ENCODE data around the gene CFHR1. TPM values are rescaled to one million over a fixed set of nuclear protein-coding genes. Genes with fewer than 3 reads are reported as not detected.
"Not testable (repeated sequence)": the region's sequence is repeated elsewhere in the genome, so short reads cannot be mapped to it uniquely, and the experiment has no call there.

CFHR1 gene
- total RNA-seq, result under 1 TPM in 1 of 3 donors, not detected in 2; 0.26 TPM

DNA sequence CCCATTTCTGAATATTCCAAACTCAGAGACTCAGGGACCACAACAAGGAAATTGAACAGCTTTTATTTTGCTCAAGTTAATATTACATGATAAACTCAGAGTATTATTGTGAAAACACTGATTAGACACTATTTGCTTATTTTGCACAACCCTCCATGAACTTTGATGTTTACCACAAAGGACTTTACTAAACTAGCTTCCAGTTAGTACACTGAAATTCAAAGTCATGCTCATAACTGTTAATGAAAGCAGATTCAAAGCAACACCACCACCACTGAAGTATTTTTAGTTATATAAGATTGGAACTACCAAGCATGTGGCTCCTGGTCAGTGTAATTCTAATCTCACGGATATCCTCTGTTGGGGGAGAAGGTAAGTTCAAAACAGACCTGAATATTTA is at the start of gene CFHR1:
Gene CFHR1 (plus strand): TSS at position 201 of the 400 bp plus-strand sequence. CDS start 114 bp downstream, at position 315.
- not testable (repeated sequence) for H3K27me3 Mint-ChIP-seq (ENCODE audit: low read depth); H3K9me3 Mint-ChIP-seq; H3K4me3 Mint-ChIP-seq; H3K4me1 Mint-ChIP-seq (ENCODE audit: low read depth); DNase-seq; H3K36me3 Mint-ChIP-seq (ENCODE audit: insufficient read depth); ATAC-seq

- not testable (repeated sequence) for H3K4me3 Mint-ChIP-seq; H3K4me1 Mint-ChIP-seq (ENCODE audit: low read depth); H3K27me3 Mint-ChIP-seq (ENCODE audit: low read depth); H3K9me3 Mint-ChIP-seq; DNase-seq; H3K36me3 Mint-ChIP-seq (ENCODE audit: insufficient read depth); ATAC-seq
Measured at GRCh38 chr1:196769823-196770222, 49.7 kb upstream of the CFHR1 start.

GRCh38 chr1:196773713-196774112 is 45.8 kb upstream of the CFHR1 start:
- H3K27me3 Mint-ChIP-seq (ENCODE audit: low read depth), result no peaks in the 10 kb centered on the region
- ATAC-seq, result no peak
- H3K4me3 Mint-ChIP-seq, result no peak overlapping the region
- no peaks in the 10 kb centered on the region for H3K4me1 Mint-ChIP-seq (ENCODE audit: low read depth)
- no peaks in the 10 kb centered on the region for H3K36me3 Mint-ChIP-seq (ENCODE audit: insufficient read depth)
- H3K9me3 Mint-ChIP-seq, result no peaks in the 10 kb centered on the region
- DNase-seq, result no peak

- no peaks in the 10 kb centered on the region for H3K36me3 Mint-ChIP-seq (ENCODE audit: insufficient read depth)
- no peak for DNase-seq
- no peak for ATAC-seq
- no peaks in the 10 kb centered on the region for H3K9me3 Mint-ChIP-seq
- no peaks in the 10 kb centered on the region for H3K27me3 Mint-ChIP-seq (ENCODE audit: low read depth)
- H3K4me1 Mint-ChIP-seq (ENCODE audit: low read depth), result no peaks in the 10 kb centered on the region
- no peak overlapping the region for H3K4me3 Mint-ChIP-seq
Measured at GRCh38 chr1:196774175-196774574, 45.4 kb upstream of the CFHR1 start.

DNA sequence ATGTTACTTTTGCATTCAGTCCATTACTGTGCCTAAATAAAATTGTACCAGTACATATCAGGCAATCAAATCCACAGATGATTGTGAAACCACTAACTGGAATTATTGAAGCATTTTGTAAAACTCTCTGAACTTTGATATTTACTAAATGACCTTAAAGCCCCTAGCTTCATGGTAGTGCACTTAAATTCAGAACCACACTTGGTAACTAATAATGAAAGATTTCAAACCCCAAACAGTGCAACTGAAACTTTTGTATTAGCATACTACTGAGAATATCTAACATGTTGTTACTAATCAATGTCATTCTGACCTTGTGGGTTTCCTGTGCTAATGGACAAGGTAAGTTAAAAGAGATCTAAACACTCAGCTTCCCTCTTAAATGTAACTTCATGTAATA is 44.9 kb upstream of the CFHR1 start, which contains the start of gene CFHR3:
Gene CFHR3 (plus strand): TSS at position 238 of the 400 bp plus-strand sequence. CDS start 47 bp downstream, at position 285.
- DNase-seq, result no peak
- H3K27me3 Mint-ChIP-seq (ENCODE audit: low read depth), result no peaks in the 10 kb centered on the region
- H3K4me1 Mint-ChIP-seq (ENCODE audit: low read depth), result no peaks in the 10 kb centered on the region
- H3K4me3 Mint-ChIP-seq, result no peak within 1 kb of the TSS
- no peak for ATAC-seq
- no peaks in the 10 kb centered on the region for H3K9me3 Mint-ChIP-seq
- no peaks in the 10 kb centered on the region for H3K36me3 Mint-ChIP-seq (ENCODE audit: insufficient read depth)

- no peak for ATAC-seq
- H3K27me3 Mint-ChIP-seq (ENCODE audit: low read depth), result no peaks in the 10 kb centered on the region
Measured at GRCh38 chr1:196777603-196778002, 41.9 kb upstream of the CFHR1 start.

DNA sequence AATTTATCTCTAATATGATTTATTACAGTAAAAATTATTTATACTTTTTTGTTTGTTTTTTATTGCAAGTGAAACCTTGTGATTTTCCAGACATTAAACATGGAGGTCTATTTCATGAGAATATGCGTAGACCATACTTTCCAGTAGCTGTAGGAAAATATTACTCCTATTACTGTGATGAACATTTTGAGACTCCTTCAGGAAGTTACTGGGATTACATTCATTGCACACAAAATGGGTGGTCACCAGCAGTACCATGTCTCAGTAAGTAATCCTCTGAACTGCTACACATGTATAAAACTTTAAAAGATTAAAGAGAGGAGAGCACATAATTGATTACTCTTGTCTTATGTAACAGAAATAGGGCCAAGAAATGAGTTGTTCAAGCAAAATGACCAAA is 40.4 kb upstream of the CFHR1 start:
- no peaks in the 10 kb centered on the region for H3K4me1 Mint-ChIP-seq (ENCODE audit: low read depth)
- ATAC-seq (no peak), DNase-seq (no peak)
- no peaks in the 10 kb centered on the region for H3K36me3 Mint-ChIP-seq (ENCODE audit: insufficient read depth)
- no peak overlapping the region for H3K4me3 Mint-ChIP-seq
- H3K27me3 Mint-ChIP-seq (ENCODE audit: low read depth), result no peaks in the 10 kb centered on the region
- H3K9me3 Mint-ChIP-seq, result no peaks in the 10 kb centered on the region

More at GRCh38 chr1:196777603-196778002, 41.9 kb upstream of the CFHR1 start:
- Mint-ChIP-seq H3K4me3 (no peak overlapping the region), H3K36me3 (ENCODE audit: insufficient read depth) (no peaks in the 10 kb centered on the region), H3K4me1 (ENCODE audit: low read depth) (no peaks in the 10 kb centered on the region), H3K9me3 (no peaks in the 10 kb centered on the region)
- no peak for DNase-seq

DNA sequence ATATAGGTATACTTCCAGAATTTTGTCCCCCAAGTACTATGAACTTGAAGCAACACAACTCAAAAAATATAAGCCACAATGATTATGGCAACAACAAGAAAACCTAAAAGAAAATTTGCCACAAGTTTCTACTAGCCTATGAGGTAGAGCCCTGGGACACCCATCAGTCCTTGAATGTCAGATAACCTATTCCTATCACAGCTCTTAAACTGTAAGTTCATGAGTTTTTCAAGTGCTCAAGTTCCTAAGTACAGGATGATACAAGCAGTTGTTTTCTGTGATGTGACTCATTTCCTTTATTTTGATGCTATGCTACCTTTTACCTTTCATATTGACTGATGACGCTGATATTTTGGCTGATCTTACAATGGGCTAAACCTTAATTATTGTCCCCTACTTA is 28.3 kb upstream of the CFHR1 start:
- H3K36me3 Mint-ChIP-seq (ENCODE audit: insufficient read depth); H3K4me1 Mint-ChIP-seq (ENCODE audit: low read depth); ATAC-seq; DNase-seq; H3K4me3 Mint-ChIP-seq; H3K27me3 Mint-ChIP-seq (ENCODE audit: low read depth); H3K9me3 Mint-ChIP-seq: not testable (repeated sequence)

- not testable (repeated sequence) for ATAC-seq; H3K36me3 Mint-ChIP-seq (ENCODE audit: insufficient read depth); H3K9me3 Mint-ChIP-seq; H3K4me3 Mint-ChIP-seq; H3K27me3 Mint-ChIP-seq (ENCODE audit: low read depth); DNase-seq; H3K4me1 Mint-ChIP-seq (ENCODE audit: low read depth)
Measured at GRCh38 chr1:196794103-196794502, 25.4 kb upstream of the CFHR1 start.

DNA sequence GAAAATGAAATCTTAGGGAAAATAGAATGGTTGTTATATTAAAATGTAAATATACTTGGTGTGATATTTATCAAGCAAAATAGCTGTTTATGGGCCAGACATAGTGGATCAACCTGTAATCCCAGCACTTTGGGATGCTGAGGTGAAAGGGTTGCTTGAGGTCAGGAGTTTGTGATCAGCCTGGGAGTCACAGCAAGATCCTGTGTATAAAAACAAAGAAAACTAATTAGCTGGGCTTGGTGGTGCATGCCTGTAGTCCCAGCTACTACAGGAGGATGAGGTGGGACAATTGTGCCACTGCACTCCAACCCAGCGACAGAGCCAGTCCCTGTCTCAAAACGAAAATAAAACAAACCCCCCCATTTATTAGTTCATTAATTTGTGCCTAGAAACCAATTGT is 21.6 kb upstream of the CFHR1 start:
- Mint-ChIP-seq H3K9me3 (peaks cover 5% of the 10 kb centered on the region), H3K27me3 (ENCODE audit: low read depth) (no peaks in the 10 kb centered on the region), H3K4me1 (ENCODE audit: low read depth) (no peaks in the 10 kb centered on the region), H3K36me3 (ENCODE audit: insufficient read depth) (no peaks in the 10 kb centered on the region), H3K4me3 (no peak overlapping the region)
- no peak for ATAC-seq
- no peak for DNase-seq

DNA sequence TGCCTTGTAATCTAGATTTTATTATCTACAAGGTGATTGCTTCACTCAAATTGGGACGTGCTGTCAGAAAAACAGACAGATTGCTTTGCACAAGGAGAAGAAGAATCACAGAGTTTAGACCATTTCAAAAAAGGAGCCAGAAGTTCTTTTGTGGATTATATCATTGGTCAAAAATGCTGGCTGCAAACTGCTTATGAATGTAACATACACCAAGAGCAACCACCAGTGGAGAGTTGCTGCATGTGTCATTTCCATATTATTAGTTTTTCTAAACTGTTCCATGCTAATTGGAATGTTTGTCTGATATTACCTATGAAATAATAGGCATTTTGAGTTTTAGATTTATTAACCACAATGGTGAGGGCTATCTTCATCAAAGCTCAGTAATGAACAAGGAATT is 17.6 kb upstream of the CFHR1 start:
- H3K36me3 Mint-ChIP-seq (ENCODE audit: insufficient read depth); DNase-seq; H3K4me1 Mint-ChIP-seq (ENCODE audit: low read depth); H3K4me3 Mint-ChIP-seq; ATAC-seq; H3K9me3 Mint-ChIP-seq; H3K27me3 Mint-ChIP-seq (ENCODE audit: low read depth): not testable (repeated sequence)

DNA sequence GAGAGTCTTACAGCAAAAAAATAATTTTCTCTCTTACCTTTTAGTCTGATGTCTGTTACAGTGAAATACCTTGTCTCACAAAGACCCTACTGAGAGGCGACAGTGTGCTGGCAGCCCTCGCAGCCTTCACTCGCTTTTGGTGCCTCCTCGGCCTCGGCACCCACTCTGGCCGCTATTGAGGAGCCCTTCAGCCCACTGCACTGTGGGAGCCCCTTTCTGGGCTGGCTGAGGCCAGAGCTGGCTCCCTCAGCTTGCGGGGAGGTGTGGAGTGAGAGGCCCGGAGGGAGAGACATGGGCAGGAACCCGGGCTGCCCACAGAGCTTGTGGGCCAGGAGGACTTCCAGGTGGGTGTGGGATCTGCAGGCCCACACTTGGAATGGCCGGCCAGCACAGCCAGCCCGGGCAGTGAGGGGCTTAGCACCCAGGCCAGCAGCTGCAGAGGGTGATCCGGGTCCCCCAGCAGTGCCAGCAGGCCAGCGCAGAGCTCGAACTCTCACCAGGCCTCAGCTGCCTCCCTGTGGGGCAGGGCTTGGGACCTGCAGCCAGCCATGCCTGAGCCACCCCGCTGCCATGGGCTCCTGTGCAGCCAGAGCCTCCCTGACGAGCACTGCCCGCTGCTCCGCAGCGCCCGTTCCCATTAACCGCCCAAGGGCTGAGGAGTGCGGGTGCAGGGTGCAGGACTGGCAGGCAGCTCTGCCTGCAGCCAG is 10.8 kb upstream of the CFHR1 start:
- Mint-ChIP-seq H3K4me1 (ENCODE audit: low read depth) (no peaks in the 10 kb centered on the region), H3K36me3 (ENCODE audit: insufficient read depth) (no peaks in the 10 kb centered on the region), H3K9me3 (no peaks in the 10 kb centered on the region), H3K4me3 (no peak overlapping the region), H3K27me3 (ENCODE audit: low read depth) (no peaks in the 10 kb centered on the region)
- DNase-seq (no peak), ATAC-seq (no peak)

DNA sequence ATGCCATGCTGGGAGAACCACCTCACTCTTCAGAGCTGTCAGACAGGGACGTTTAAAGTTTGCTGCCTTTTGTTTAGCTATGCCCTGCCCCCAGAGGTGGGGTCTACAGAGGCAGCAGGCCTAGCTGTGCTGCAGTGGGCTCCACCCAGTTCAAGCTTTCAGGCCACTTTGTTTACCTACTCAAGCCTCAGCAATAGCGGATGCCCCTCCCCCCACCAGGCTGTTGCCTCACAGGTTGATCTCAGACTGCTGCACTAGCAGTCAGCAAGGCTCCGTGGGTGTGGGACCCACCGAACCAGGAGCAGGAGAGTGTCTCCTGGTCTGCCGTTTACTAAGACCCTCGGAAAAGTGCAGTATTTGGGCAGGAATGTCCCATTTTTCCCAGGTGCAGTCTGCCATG is 2.1 kb upstream of the CFHR1 start:
- H3K27me3 Mint-ChIP-seq (ENCODE audit: low read depth); H3K4me1 Mint-ChIP-seq (ENCODE audit: low read depth); ATAC-seq; H3K9me3 Mint-ChIP-seq; H3K36me3 Mint-ChIP-seq (ENCODE audit: insufficient read depth); H3K4me3 Mint-ChIP-seq; DNase-seq: not testable (repeated sequence)

DNA sequence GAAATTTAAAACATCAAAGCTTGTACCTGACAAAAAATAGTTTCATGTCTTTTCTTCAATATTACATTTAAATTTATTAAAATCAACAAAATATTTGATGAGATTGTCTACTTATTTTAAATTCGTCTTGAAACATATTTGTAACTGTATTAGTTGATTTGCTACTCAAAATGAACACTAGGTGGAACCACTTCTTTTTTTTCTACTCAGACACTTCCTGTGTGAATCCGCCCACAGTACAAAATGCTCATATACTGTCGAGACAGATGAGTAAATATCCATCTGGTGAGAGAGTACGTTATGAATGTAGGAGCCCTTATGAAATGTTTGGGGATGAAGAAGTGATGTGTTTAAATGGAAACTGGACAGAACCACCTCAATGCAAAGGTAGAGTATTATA is 8.3 kb downstream of the CFHR1 start:
- not testable (repeated sequence) for H3K36me3 Mint-ChIP-seq (ENCODE audit: insufficient read depth); H3K9me3 Mint-ChIP-seq; H3K4me3 Mint-ChIP-seq; DNase-seq; H3K27me3 Mint-ChIP-seq (ENCODE audit: low read depth); H3K4me1 Mint-ChIP-seq (ENCODE audit: low read depth)
- peak in 1 of 2 donors; percentile 72 for ATAC-seq

DNA sequence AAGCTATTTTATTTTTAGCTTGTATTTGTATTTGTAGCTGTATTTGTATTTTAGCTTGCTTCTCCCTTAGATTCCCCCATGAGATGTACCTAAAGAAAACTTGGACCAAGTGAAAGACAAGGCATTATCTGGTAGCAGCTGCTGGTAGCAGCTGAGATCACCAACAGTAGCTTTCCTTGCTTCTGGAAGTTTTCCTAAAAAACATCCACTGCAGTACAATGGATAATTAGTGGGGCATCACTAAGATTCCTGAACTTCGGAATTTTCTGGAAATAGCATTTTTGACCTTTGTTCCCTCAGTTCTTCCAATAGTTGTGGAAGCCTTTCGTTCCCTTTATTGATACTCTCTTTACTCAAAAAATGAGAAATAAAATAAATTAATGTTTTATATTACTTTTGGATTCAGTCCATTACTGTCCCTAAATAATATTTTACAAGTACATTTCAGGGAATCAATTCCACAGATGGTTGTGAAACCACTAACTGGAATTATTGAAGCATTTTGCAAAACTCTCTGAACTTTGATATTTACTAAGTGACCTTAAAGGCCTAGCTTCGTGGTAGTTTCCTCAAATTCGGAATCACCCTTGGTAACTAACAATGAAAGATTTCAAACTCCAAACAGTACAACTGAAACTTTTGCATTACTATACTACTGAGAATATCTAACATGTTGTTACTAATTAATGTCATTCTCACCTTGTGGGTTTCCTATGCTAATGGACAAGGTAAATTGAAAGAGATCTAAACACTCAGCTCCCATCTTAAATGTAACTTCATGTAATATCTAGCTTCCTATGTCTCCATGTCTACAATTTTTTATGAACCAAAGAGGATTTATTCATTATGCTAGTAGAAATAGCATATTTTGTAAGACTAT is 30.3 kb downstream of the CFHR1 start:
- H3K4me3 Mint-ChIP-seq; H3K9me3 Mint-ChIP-seq; H3K27me3 Mint-ChIP-seq (ENCODE audit: low read depth); ATAC-seq; DNase-seq; H3K4me1 Mint-ChIP-seq (ENCODE audit: low read depth); H3K36me3 Mint-ChIP-seq (ENCODE audit: insufficient read depth): not testable (repeated sequence)
